Left lung (tissue), 10 donors: ENCODE data around the gene TCHH. TPM values are rescaled to one million over a fixed set of nuclear protein-coding genes. Genes with fewer than 3 reads are reported as not detected.
A peak's percentile ranks its signal among the peaks of the same experiment; 100 is the strongest.
"Not testable (repeated sequence)": the region's sequence is repeated elsewhere in the genome, so short reads cannot be mapped to it uniquely, and the experiment has no call there.

Experiments
- ATAC-seq: fragments of 200-7000 bp; cut with Tn5 transposase; one replicate; pipeline ENCODE4 v1.9.1; 2020; ENCODE audit warnings: moderate library complexity
- DNase-seq, 4 donors: peaks; one replicate each; pipeline ENCODE4 v3.0.0-alpha.2; 2013 to 2020
- H3K27ac ChIP-seq, 2 donors: fragments of 200-600 bp; sonication (generic) in 1 of 2; one replicate each; pipeline versions ENCODE4 v1.5.0 to v1.8.0; 2020 to 2021
- H3K27me3 ChIP-seq, 2 donors: fragments of 200-600 bp; sonication (generic) in 1 of 2; one replicate each; pipeline versions ENCODE4 v1.5.0 to v1.8.0; 2020 to 2021
- H3K36me3 ChIP-seq, 2 donors: fragments of 200-600 bp; sonication (generic) in 1 of 2; one replicate each; pipeline versions ENCODE4 v1.5.0 to v1.8.0; 2020 to 2021
- H3K4me1 ChIP-seq, 2 donors: fragments of 200-600 bp; one replicate each; pipeline ENCODE4 v1.8.0; 2021
- H3K4me3 ChIP-seq, 2 donors: fragments of 200-600 bp; sonication (generic) in 1 of 2; one replicate each; pipeline versions ENCODE4 v1.5.0 to v1.8.0; 2020 to 2021; ENCODE audit warnings: mild to moderate bottlenecking in 1 of 2
- H3K9me3 ChIP-seq, 2 donors: fragments of 200-600 bp; sonication (generic) in 1 of 2; one replicate each; pipeline versions ENCODE4 v1.5.0 to v1.8.0; 2020 to 2021
- CTCF ChIP-seq, 2 donors: fragments of 200-600 bp; sonication (generic) in 1 of 2; IDR thresholded peaks; one replicate each; pipeline versions ENCODE4 v1.5.0 to v1.8.0; 2021; ENCODE audit warnings: antibody characterized with exemption in 2 of 2
- intact Hi-C, 2 donors: fragments of 100-400 bp; cut with DNase I; formaldehyde crosslinking; loops; one replicate each; pipeline versions ENCODE4 v1.11.2 to v1.14.2; 2022
- polyA plus RNA-seq, 6 donors: library from polyadenylated mRNA; unstranded; fragments of 120-200 nt; gene quantifications; one replicate each; pipeline ENCODE4 v1.2.1, GENCODE V29; 2013; ENCODE audit not compliant: insufficient read length in 6 of 6
- total RNA-seq, 2 donors: library from RNA; stranded (reverse); fragmentation: NEBNext Ultra II Directional; extraction: Animal tissue kit (Norgen Biotek cat#: 25700); gene quantifications; one replicate each; pipeline ENCODE4 v1.2.1, GENCODE V29; 2021
- donor health status: DM: no; HTN: yes; CAD: no.
- donor health status: DM: no; HTN: no; CAD: no.

The TCHH gene
- total and polyA plus RNA-seq, 8 donors: 0.03 to 0.16 (median 0.08) TPM

- no peak for ATAC-seq
- no peaks in the 10 kb centered on the region for H3K36me3 ChIP-seq
- peaks cover 0 to 8% of the 10 kb centered on the region in 2 donors for H3K27me3 ChIP-seq
- DNase-seq: no peak
- TF ChIP-seq CTCF (IDR thresholded peaks at IDR 0.05): no peak
- no peak within 1 kb of the TSS for H3K27ac ChIP-seq
- no peak within 1 kb of the TSS for H3K4me3 ChIP-seq
- intact Hi-C loops: no loop called here
- H3K9me3 ChIP-seq: peaks cover 0 to 7% of the 10 kb centered on the region in 2 donors
- H3K4me1 ChIP-seq: no peaks in the 10 kb centered on the region
Measured at GRCh38 chr1:152089014-152089674, 26.1 kb downstream of the TCHH start, which contains the start of gene TCHHL1. Gene TCHHL1, minus strand, starts transcription at chr1:152089064. Its CDS starts 921 bp downstream, at chr1:152088143.

- ATAC-seq: no peak
- intact Hi-C loops: no loop called here
Measured at GRCh38 chr1:152086760-152087159, 28.5 kb downstream of the TCHH start.

GRCh38 chr1:152084853-152085252, 30.4 kb downstream of the TCHH start:
- no peaks in the 10 kb centered on the region for H3K4me1 ChIP-seq
- H3K36me3 ChIP-seq: no peaks in the 10 kb centered on the region
- no peak for TF ChIP-seq CTCF (IDR thresholded peaks at IDR 0.05)
- no peak for DNase-seq
- intact Hi-C loops: no loop called here
- no peaks in the 10 kb centered on the region for H3K9me3 ChIP-seq
- H3K4me3 ChIP-seq: no peak overlapping the region
- H3K27me3 ChIP-seq: peaks cover 0 to 5% of the 10 kb centered on the region in 2 donors
- no peak for ATAC-seq
- no peak overlapping the region for H3K27ac ChIP-seq

More at GRCh38 chr1:152086760-152087159, 28.5 kb downstream of the TCHH start:
- Histone ChIP-seq H3K9me3 (no peaks in the 10 kb centered on the region), H3K4me1 (no peaks in the 10 kb centered on the region), H3K27ac (no peak overlapping the region), H3K27me3 (peaks cover 0 to 8% of the 10 kb centered on the region in 2 donors), H3K4me3 (no peak overlapping the region), H3K36me3 (no peaks in the 10 kb centered on the region)
- TF ChIP-seq CTCF (IDR thresholded peaks at IDR 0.05): no peak
- no peak for DNase-seq

GRCh38 chr1:152081026-152081425, 34.2 kb downstream of the TCHH start:
- H3K27ac ChIP-seq, H3K4me3 ChIP-seq, H3K9me3 ChIP-seq, intact Hi-C loops, ATAC-seq, H3K36me3 ChIP-seq, H3K4me1 ChIP-seq: not testable (repeated sequence)
- peak in 1 of 4 donors; percentile 50 for DNase-seq
- peaks cover 0 to 17% of the 10 kb centered on the region in 2 donors for H3K27me3 ChIP-seq

- peaks cover 0 to 20% of the 10 kb centered on the region in 2 donors for H3K27me3 ChIP-seq
- ATAC-seq, H3K9me3 ChIP-seq, H3K4me1 ChIP-seq, intact Hi-C loops, H3K4me3 ChIP-seq, H3K27ac ChIP-seq, H3K36me3 ChIP-seq: not testable (repeated sequence)
- DNase-seq: peak in 1 of 4 donors; percentile 58
Measured at GRCh38 chr1:152080494-152080893, 34.8 kb downstream of the TCHH start.

- Histone ChIP-seq H3K27ac (no peak overlapping the region), H3K36me3 (no peaks in the 10 kb centered on the region), H3K27me3 (peaks cover 0 to 23% of the 10 kb centered on the region in 2 donors), H3K4me3 (no peak overlapping the region), H3K9me3 (no peaks in the 10 kb centered on the region), H3K4me1 (no peaks in the 10 kb centered on the region)
- peak in 1 of 4 donors; percentile 60 for DNase-seq
- ATAC-seq: no peak
- TF ChIP-seq CTCF (IDR thresholded peaks at IDR 0.05): no peak
- intact Hi-C loops: no loop called here
Measured at GRCh38 chr1:152078831-152079441, 36.3 kb downstream of the TCHH start.
